ENCODE measurements around the gene NKX6-1. TPM values are rescaled to one million over a fixed set of nuclear protein-coding genes. Genes with fewer than 3 reads are reported as not detected.

NKX6-1 gene
- total RNA-seq, 4 donors from 2014 or later: 0.10 TPM; not detected in 3

- TF ChIP-seq POLR2A (IDR thresholded peaks at IDR 0.05): no peak
- TF ChIP-seq CTCF (IDR thresholded peaks at IDR 0.05): no peak
- no peak for DNase-seq (ENCODE audit: low spot score in 2 of 2)
- H3K4me3 ChIP-seq (ENCODE audit: low read depth, poor library complexity, severe bottlenecking): no peak overlapping the region
- WGBS, 2 donors: 75 to 91% methylated on average over 2 of the region's 2 CpGs
- intact Hi-C loops (cut with DNase I; ENCODE audit: low total_unique reads): no loop called here
Measured at GRCh38 chr4:84442778-84443177, 56.3 kb downstream of the NKX6-1 start.

Other genes starting within 250 kb of the NKX6-1 start
- gene CDS1, start 83.8 kb upstream of the NKX6-1 start, total RNA-seq: 10 to 100 TPM; 29.3 to 35.8 (median 32.3) TPM

All from lower leg skin (tissue), 4 donors.